H1 (cell line): Measurements from ENCODE around the gene EYA2. TPM values are rescaled to one million over a fixed set of nuclear protein-coding genes. Genes with fewer than 3 reads are reported as not detected.

ENCODE experiments used
- polyA plus RNA-seq, 7 experiments: library from polyadenylated mRNA; depleted of rRNA in 3 of 7; stranded (reverse) in 5 of 7; unstranded in 2 of 7; fragments of >200 nt in 5 of 7; fragments of 200-250 nt in 2 of 7; gene quantifications; 1 replicate in 5 of 7; 2 replicates in 1 of 7; 4 replicates in 1 of 7; pipeline versions ENCODE4 v1.2.1 to v1.2.3, GENCODE V29; 2011 to 2013; ENCODE audit warnings: missing spikeins in 2 of 7, mixed read lengths in 2 of 7
- total RNA-seq: library from RNA; stranded (reverse); fragmentation: NEBNext Ultra II Directional; extraction: Animal tissue kit (Norgen Biotek cat#: 25700); gene quantifications from 2 replicates; pipeline ENCODE4 v1.2.1, GENCODE V29; 2021
- TF ChIP-seq, protein P1 (sequence below), 3 experiments: IDR thresholded peaks; 1 replicate in 2 of 3; 2 replicates in 1 of 3; pipeline versions ENCODE4 v1.5.1 to v1.6.1; 2011; ENCODE audit warnings: low read length in 3 of 3, mild to moderate bottlenecking in 3 of 3, inconsistent platforms in 2 of 3, low read depth in 1 of 3, moderate library complexity in 1 of 3; ENCODE audit not compliant: insufficient read depth in 1 of 3; ENCODE audit errors: control extremely low read depth in 1 of 3

EYA2 gene
- total and polyA plus RNA-seq, 2 of the 8 experiments (the other 6 are each of a cell fraction or from before 2014, with no cell fraction given), result 1.6 to 1.7 TPM

DNA sequence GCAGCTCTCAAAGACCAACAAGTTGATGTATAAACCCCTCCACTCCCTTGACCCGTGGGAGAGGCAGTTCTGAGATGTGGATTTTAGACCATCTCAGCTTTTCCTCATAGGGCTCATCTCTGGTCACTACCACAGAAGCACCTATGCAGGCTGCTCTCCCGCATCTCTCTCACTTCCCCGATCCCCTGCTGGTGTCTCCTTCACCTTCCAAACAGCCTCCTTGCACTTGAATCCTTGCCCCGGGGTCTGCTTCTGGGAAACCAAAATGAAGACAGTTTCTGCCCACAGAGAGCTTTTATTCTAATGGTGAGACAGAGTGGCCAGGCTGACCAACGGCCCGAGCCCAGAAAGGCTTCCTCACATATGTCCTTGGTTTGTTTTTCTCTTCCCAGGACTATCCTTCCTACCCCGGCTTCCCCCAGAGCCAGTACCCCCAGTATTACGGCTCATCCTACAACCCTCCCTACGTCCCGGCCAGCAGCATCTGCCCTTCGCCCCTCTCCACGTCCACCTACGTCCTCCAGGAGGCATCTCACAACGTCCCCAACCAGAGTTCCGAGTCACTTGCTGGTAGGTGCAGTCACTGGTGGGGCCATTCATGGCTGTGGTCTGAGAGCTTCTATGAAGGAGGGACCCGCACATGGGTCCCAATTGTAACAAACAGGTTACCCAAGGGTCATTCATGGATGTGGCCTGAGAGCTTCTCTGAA lies 179.3 kb downstream of the EYA2 start (continued):
- TF ChIP-seq, protein P1, sequence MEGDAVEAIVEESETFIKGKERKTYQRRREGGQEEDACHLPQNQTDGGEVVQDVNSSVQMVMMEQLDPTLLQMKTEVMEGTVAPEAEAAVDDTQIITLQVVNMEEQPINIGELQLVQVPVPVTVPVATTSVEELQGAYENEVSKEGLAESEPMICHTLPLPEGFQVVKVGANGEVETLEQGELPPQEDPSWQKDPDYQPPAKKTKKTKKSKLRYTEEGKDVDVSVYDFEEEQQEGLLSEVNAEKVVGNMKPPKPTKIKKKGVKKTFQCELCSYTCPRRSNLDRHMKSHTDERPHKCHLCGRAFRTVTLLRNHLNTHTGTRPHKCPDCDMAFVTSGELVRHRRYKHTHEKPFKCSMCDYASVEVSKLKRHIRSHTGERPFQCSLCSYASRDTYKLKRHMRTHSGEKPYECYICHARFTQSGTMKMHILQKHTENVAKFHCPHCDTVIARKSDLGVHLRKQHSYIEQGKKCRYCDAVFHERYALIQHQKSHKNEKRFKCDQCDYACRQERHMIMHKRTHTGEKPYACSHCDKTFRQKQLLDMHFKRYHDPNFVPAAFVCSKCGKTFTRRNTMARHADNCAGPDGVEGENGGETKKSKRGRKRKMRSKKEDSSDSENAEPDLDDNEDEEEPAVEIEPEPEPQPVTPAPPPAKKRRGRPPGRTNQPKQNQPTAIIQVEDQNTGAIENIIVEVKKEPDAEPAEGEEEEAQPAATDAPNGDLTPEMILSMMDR (IDR thresholded peaks at IDR 0.05; ENCODE audit: control extremely low read depth in 1 of 3, insufficient read depth in 1 of 3, low read depth in 1 of 3, low read length in 3 of 3), result no peak
